ENCODE results near the gene CDH23. TPM values are rescaled to one million over a fixed set of nuclear protein-coding genes. Genes with fewer than 3 reads are reported as not detected.

The CDH23 gene
- total RNA-seq, 1 experiment from 2014 or later = 0.29 TPM

- in situ Hi-C loops (cut with HindIII; ENCODE audit: low pct_unique_long_range_greater_than_20kb, low sequenced_read_pairs) = no loop called here
- no peak for DNase-seq (ENCODE audit: low read depth, low spot score)
These were observed 8.0 kb upstream of the CDH23 start for GRCh38 chr10:71388583-71389310.

GRCh38 chr10:71389768-71390460 is 6.8 kb upstream of the CDH23 start:
- no peak for DNase-seq (ENCODE audit: low read depth, low spot score)
- in situ Hi-C loops (cut with HindIII; ENCODE audit: low pct_unique_long_range_greater_than_20kb, low sequenced_read_pairs) = no loop called here

GRCh38 chr10:71390461-71390835 is 6.3 kb upstream of the CDH23 start:
- no peak for DNase-seq (ENCODE audit: low read depth, low spot score)
- in situ Hi-C loops (cut with HindIII; ENCODE audit: low pct_unique_long_range_greater_than_20kb, low sequenced_read_pairs) = no loop called here

- in situ Hi-C loops (cut with HindIII; ENCODE audit: low pct_unique_long_range_greater_than_20kb, low sequenced_read_pairs) = no loop called here
- no peak for DNase-seq (ENCODE audit: low read depth, low spot score)
These were observed 5.6 kb upstream of the CDH23 start for GRCh38 chr10:71390921-71391690.

GRCh38 chr10:71391701-71392100 is 5.0 kb upstream of the CDH23 start:
- DNase-seq (ENCODE audit: low read depth, low spot score) = no peak
- in situ Hi-C loops (cut with HindIII; ENCODE audit: low pct_unique_long_range_greater_than_20kb, low sequenced_read_pairs) = no loop called here

GRCh38 chr10:71392292-71392691 is 4.4 kb upstream of the CDH23 start:
- no peak for DNase-seq (ENCODE audit: low read depth, low spot score)
- in situ Hi-C loops (cut with HindIII; ENCODE audit: low pct_unique_long_range_greater_than_20kb, low sequenced_read_pairs) = no loop called here

- no peak for DNase-seq (ENCODE audit: low read depth, low spot score)
- in situ Hi-C loops (cut with HindIII; ENCODE audit: low pct_unique_long_range_greater_than_20kb, low sequenced_read_pairs) = no loop called here
These were observed 3.6 kb upstream of the CDH23 start for GRCh38 chr10:71392791-71393781.

GRCh38 chr10:71393841-71394475 is 2.8 kb upstream of the CDH23 start:
- no peak for DNase-seq (ENCODE audit: low read depth, low spot score)
- in situ Hi-C loops (cut with HindIII; ENCODE audit: low pct_unique_long_range_greater_than_20kb, low sequenced_read_pairs) = no loop called here

- DNase-seq (ENCODE audit: low read depth, low spot score) = no peak
- in situ Hi-C loops (cut with HindIII; ENCODE audit: low pct_unique_long_range_greater_than_20kb, low sequenced_read_pairs) = no loop called here
These were observed 1.7 kb upstream of the CDH23 start for GRCh38 chr10:71394926-71395562.

GRCh38 chr10:71395621-71396020 is 1.1 kb upstream of the CDH23 start:
- no peak for DNase-seq (ENCODE audit: low read depth, low spot score)
- in situ Hi-C loops (cut with HindIII; ENCODE audit: low pct_unique_long_range_greater_than_20kb, low sequenced_read_pairs) = no loop called here

GRCh38 chr10:71396084-71396710 is 523 bp upstream of the CDH23 start:
- DNase-seq (ENCODE audit: low read depth, low spot score) = no peak
- in situ Hi-C loops (cut with HindIII; ENCODE audit: low pct_unique_long_range_greater_than_20kb, low sequenced_read_pairs) = no loop called here

- DNase-seq (ENCODE audit: low read depth, low spot score) = no peak
- in situ Hi-C loops (cut with HindIII; ENCODE audit: low pct_unique_long_range_greater_than_20kb, low sequenced_read_pairs) = no loop called here
These were observed 834 bp downstream of the CDH23 start for GRCh38 chr10:71397296-71398212.

GRCh38 chr10:71398976-71399375 is 2.3 kb downstream of the CDH23 start:
- DNase-seq (ENCODE audit: low read depth, low spot score) = no peak

GRCh38 chr10:71399946-71400345 is 3.2 kb downstream of the CDH23 start:
- DNase-seq (ENCODE audit: low read depth, low spot score) = no peak
- in situ Hi-C loops (cut with HindIII; ENCODE audit: low pct_unique_long_range_greater_than_20kb, low sequenced_read_pairs) = no loop called here

More at GRCh38 chr10:71398976-71399375, 2.3 kb downstream of the CDH23 start:
- in situ Hi-C loops (cut with HindIII; ENCODE audit: low pct_unique_long_range_greater_than_20kb, low sequenced_read_pairs) = no loop called here

- no peak for DNase-seq (ENCODE audit: low read depth, low spot score)
- in situ Hi-C loops (cut with HindIII; ENCODE audit: low pct_unique_long_range_greater_than_20kb, low sequenced_read_pairs) = no loop called here
These were observed 4.3 kb downstream of the CDH23 start for GRCh38 chr10:71401056-71401455.
